NCI-H526 (cell line): ENCODE results near the gene SLC38A9.
A peak's percentile ranks its signal among the peaks of the same experiment; 100 is the strongest.
"Not testable (repeated sequence)": the region's sequence is repeated elsewhere in the genome, so short reads cannot be mapped to it uniquely, and the experiment has no call there.

Experiments used
- DNase-seq, 2 experiments: peaks; one replicate each; lab custom pipeline; 2025; lab: John Stamatoyannopoulos, UW

SLC38A9 gene

DNA sequence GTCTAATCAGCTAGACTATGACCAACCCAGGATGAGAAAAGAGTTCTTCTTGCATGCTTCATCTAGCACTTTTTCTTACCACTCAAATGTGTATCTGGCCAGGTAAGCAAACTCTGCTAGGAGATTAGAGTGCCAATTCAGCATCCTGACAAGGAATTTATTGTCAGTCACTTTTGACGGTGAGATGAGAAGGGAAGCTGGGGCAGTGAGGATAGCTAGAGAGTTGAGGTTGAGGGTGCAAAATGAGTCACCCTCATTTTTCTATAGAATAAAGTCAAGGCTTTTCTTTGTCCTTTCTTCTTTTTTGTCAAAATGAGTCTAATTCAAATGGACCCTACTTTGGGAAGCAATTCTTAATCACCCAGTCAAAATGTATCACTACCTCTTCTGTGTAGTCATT, 102.7 kb downstream of the SLC38A9 start:
- no peak for DNase-seq

DNA sequence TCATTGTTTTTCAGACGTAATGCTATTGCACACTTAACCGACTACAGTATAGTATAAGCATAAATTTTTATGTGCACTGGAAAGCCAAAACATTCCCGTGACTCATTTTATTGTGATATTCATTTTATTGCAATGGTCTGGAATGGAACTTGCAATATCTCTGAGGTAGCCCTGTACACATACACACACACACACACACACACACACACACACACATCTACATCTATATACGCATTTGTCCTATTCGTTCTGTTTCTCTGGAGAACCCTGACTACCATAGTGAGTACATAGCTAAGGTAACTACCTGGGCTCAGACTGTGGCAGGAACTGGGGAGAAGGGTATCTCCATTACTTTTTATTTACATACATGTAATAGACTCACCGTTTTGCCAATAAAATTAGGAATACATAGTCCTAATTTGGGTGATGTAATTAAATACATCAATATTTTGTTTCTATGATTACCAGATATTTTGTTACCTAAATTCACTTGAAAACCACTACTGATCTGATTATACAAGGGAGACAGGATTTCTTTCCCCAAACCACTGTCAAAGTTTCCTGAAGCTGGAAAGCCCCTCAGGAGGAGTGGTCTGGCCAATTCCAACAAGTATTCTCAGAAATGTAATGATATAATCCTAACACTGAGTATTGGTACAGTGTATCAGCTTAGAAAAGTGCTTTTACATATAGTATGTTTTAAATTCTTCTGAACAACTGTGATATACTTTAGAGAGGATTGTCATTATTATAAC, 103.4 kb downstream of the SLC38A9 start:
- no peak for DNase-seq

DNA sequence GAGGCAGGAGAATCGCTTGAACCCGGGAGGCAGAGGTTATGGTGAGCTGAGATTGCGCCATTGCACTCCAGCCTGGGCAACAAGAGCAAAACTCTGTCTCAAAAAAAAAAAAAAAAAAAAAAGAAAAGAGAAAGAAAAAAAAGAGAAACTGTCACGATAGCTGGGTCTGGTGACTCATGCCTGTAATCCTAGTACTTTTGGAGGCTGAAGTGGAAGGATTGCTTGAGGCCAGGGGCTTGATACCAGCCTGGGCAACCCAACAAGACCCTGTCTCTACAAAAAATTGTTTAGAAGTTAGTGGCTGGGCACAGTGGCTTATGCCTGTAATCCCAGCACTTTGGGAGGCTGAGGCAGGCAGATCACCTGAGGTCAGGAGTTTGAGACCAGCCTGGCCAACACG, 104.8 kb downstream of the SLC38A9 start:
- not testable (repeated sequence) for DNase-seq

DNA sequence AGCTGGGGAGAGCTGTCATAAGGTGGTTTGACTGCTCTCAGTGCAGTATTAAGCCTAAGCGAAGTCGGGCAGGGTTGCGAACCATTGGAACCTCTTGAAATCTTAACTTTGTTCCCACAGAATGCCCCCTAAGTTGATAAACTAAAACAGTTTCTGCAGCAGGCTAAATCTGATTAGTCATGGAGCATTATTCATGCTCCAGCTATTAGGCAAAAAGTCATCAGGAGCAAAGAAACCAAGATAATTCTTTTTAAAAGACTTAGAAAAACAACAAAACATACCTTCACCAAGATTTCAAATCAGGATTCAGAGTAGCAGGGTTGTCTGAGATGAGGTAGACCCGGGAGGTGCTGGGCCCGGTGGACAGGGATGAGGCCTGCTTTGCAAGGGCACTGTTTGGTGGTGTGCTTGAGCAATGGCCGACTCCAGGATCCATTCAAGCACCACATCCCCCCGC, 107.5 kb downstream of the SLC38A9 start:
- DNase-seq = no peak

DNA sequence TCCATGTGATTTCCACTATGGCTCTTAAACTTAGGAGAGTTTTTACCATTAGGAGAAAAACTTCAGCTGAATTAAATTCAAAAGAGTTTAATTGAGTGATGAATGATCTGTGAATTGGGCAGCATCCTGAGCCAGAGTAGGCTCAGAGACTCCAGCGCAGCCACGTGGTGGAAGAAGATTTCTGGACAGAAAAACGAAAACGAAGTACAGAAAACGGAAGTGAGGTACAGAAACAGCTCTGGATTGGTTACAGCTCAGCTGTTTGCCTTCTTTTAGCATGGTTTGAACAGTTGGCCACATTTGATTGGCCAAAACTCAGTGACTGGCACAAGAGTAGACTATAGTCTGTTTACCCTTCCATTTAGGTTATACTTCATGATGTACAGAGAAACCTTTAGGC, 108.2 kb downstream of the SLC38A9 start:
- no peak for DNase-seq

DNA sequence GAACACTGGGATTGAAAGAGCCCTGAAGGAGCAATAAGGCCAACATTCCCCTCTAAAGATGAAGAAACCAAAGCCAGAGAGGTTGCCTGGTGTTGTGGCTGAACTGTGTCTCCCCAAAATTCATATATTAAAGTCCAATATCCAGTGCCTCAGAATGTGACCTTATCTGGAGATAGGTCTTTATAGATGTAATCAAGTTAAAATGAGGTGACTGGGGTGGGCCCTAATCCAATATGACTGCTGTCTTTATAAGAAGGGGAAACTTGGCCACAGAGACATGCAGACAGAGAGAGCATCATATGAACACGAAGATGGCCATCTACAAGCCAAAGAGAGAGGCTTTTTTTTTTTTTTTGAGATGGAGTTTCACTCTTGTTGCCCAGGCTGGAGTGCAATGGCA, 110.5 kb downstream of the SLC38A9 start:
- no peak for DNase-seq

DNA sequence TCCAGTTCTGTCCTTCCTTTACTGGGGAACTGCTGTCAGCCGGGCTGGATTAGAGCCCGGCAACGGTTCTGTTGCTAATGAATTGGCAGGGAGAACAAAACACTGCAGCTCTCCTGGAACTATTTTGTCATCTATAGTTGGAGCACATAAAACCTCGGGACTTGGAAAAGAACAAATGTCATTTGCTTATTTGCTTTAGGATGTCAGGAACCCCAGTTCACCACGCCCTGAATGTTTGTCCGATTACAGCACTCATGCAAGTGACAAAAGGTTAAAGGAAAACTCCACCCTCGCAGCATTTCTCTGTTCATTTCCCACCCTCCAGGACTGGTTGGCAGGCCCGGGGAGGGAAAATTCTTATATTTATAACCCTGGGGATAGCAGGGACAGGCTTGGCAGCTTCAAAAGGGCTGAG, 110.9 kb downstream of the SLC38A9 start:
- peak; percentile 3 to 28 for DNase-seq

DNA sequence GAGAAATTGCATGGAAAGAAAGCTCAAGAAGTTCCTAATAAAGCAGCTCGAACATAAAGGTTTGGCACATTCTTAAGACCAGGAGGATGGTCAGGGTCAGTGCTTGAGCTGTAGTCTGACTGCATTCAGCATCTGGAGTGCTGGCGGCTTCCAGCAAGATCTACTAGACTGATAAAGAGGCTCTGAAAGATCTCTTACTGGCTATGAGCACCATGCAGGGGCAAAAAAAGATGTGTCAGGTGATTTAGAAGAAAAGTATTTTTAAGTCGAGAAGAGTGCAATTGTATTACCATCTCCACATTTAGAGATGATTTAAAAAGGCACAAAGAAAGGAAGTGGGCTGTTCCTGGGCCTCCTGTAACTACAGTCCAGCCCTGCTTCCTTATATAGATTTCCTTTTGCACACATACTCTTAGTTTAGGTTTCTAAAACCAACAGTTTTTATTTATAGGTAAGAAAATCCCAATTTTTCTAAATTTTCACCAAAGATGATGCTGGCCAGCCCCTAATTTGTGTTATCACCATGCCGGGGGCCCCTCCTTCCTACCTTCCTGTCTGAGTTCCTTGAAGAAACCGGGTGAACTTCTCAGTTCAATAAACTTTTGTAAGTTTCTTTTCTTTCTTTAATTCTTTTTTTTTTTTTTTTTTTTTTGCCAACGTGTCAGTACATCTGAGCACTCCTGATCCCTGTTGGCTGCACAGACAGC, 111.5 kb downstream of the SLC38A9 start:
- no peak for DNase-seq

DNA sequence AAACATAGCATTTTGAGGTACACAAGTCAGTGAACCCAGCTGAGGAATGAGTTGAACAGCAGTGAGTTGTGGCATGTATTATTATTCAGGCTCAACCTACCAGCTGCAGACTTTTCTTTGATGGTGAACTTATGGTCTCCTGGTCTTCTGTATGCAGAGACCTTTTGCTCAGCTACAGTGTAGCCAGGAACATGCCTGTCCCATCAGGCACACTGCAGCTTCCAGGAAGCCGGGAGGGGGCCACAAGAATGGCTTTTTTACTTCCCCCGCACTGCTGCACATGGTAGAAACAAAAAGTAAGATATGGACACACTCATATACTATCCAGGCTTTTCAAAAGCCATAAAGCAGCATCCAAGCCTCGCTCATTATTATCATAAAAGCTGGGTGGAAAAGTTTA, 112.0 kb downstream of the SLC38A9 start:
- no peak for DNase-seq

DNA sequence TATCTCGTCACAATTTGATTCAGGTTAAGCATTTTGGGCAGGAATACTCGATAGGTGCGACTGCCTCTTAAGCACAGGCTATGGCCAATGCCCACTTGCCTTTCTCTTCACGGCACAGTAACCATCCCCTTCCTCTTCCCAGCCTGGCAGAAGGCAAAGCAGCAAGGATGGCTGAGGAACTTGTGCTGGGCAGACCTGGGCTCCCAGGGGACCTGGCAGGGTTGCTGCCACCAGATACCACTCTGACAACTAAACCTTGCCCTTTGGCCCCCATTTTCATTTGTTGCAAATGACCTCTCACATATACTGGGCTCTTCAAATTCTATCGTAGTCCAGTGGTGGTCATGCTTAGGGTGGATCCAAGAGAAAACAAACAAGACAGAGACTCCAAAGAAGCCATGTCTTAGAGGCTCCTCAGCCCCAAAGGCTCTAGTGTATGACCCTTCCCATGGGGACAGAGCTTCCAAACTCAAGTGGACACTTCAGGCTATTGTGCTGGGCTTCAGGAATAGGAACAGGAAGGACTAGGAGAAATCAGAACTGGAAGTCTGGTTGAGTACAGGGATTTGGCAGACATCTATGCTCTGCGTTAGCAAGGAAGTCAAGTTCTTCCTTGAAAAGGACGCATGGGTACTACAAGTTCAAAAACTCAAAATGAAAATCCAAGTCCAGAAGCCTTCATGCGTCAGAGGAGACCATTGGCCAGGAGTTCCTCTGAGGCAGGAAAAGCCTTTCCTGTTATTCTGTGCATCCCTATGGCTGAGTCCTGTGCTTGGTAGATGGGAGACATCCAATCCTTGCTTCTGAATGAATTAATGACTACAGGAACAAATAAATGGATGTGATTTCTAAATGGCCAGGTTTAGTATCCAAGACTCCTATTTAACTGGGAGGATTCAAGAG, 112.7 kb downstream of the SLC38A9 start:
- DNase-seq = no peak

DNA sequence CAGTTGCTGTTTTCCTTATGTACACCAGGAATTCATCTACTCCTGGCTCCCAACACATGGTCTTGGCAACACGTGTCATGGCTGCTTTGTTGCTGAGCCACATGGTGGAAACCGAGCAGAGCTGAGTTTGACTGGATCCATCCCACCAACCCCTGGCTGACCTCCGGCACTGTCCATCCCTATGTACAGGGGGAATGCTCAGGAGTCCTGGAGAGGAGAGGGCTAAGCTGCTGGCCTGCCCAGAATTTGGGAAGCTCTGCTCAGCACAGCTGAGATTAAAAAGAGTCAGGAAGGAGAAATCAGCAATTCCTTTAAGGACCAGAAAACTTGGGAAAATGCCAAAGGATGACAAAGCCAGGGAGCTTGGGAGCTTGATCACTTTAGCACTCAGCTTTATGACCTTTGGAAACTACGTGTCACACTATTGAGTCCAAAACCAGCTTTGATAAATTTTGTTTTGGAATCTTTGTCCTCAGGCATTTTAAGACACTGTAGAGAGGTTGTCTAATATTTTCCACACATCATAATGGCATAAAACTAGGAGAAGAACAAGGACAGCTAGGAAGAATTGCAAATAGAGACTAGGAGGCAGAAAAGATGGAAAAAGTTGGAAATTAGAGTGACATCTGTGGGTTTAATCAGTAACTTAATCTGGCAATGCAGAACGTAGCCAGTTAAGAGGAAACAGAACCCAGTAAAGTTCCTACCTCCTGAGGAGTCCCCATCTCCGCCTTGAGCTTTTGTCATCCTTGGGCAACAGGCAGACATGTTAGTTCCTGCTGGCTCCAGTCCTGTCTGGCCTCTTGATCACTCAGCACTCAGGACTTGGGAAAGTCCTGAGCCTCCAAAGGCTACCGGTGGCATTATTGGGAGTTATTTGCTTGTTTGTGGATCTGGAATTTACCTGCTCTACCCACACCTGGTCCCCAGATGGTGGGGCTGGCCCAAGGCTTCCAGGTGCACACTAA, 114.8 kb downstream of the SLC38A9 start:
- peak in 1 of 2 experiments; percentile 10 for DNase-seq

DNA sequence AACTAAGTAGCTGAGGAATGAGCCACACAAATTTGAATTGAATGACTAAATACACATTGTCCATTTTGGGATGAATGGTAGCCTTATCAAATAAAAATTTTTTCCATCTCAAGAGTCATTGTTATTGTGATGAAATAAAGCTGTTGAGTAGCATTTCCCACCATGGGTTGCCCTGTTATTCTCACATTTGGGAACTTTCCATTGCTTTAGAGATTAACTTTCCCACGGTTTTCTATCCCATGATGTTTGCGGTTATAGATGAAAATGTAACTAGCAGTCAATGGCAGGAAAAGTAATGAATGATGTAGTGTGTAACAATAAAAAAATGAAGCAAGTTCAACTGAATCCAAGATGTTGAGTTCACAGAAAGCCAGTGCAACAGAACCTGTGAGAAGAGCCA, 117.5 kb downstream of the SLC38A9 start:
- no peak for DNase-seq

DNA sequence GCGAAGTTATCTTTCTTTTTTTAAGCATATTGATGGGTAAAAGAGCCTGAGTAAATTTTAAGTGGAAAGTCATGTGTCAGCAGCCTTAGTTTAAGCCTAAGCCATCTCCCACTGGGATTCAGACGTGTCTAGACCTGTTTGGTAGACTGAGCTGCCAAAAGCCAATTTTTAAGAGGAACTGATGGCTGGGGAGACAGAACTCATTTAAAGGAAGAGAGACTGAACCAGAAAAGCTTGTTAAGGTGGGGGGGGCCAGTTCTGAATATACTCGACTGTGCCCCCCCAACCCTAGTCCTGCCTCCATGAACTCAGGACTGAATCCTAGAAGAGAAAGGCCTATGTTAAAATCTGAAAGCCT, 119.0 kb downstream of the SLC38A9 start:
- DNase-seq = peak; percentile 1 to 35

DNA sequence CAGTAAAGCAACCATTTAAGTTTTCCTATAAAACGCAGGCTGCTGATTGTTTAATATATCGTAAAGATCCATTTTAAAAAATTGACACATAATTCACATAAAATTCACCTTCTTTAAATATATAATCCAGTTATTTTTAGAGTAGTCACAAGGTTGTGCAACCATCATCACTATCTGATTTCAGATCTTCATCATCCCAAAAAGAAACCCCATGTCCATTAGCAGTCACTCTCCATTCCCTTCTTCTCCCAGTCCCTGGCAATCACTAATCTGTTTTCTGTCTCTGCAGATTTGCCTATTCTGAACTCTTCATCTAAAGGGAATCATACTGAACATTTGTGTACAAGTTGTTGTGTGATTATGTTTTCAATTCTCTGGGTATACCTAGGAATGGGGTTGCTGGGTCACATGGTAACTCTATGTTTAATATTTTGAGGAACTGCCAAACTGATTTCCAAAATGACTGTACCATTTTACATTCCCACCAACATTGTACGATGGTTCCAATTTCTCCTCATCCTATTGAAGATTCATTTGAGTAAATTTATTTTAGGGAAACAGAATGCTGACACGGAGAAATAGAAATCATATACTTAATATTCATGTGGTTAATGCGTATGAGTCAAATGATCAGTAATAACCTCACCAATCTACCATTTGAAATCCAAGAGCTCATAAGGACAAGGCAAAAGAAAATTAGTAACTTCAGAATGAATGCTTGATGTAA, 119.6 kb downstream of the SLC38A9 start:
- DNase-seq = no peak

DNA sequence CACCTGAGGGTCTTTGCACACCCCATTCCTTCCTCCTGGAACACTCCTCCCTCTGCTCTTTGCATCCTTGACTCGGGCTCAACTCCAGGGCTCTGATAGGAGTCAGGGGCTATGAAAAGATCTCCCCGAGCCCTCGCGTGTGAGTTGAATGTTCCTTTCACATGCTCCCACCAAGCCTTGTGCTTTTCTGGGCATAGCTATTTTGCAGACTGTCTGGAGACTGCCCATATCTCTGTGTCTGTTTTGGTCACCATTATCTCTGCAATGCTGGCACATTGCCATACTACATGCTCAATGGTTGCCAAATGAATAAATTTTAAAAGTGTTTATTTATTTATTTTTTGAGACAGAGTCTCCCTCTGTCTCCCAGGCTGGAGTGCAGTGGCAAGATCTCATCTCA, 120.4 kb downstream of the SLC38A9 start:
- DNase-seq = no peak

DNA sequence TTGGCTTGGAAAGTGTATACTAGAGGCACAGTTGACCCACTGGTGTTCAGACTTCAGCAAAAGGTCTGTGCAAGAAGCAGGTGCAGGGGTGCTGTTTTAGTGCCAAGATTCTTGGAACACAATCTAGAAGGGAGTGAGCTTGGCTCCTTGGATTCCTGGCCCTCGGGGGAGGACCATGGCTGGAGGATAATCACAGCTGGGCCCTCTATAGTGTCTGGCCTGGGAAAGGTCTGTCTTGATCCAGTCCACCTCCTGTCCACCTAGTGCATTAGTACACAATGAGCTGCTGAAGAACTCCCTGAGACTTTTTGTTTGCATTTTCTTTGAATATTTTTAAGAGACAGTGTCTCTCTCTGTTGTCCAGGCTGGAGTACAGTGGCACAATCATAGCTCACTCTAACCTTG, 126.9 kb downstream of the SLC38A9 start:
- DNase-seq = no peak

DNA sequence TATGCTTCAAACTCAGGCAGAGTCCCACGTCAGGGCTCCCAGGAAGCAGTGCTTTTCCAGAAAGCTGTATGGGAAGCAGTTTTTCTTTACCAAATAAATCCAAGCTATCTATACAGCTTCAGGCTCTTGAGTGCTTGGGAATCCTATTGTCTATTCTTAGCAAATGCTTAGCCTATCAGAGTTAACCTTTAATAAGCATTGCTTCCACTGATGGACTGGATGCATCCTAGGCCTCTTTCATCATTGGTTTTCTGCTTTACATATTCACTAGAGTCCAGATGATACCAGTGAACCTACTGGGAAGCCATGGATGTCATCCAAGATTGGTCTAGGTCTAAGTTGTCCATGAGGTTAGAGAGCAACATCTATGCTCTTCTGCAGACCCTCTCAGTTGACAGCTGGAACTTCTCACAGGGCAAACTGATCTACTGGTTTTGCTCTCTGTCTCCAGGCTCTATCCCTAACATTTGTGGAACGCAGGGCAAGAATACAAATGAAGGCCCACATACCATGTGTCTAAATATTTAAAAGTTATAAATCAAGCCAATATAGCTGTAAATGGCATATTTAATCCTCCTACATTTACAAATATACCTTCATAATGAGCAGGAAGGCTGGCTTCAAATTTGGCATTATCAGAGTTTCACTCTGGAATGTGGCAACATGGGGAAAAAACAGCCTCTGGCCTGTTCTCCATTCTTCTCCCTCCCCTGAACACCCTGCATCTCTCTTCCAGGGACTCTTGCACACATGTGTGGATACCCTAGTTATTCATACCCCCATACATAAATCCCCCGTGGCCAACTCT, 127.5 kb downstream of the SLC38A9 start:
- no peak for DNase-seq

DNA sequence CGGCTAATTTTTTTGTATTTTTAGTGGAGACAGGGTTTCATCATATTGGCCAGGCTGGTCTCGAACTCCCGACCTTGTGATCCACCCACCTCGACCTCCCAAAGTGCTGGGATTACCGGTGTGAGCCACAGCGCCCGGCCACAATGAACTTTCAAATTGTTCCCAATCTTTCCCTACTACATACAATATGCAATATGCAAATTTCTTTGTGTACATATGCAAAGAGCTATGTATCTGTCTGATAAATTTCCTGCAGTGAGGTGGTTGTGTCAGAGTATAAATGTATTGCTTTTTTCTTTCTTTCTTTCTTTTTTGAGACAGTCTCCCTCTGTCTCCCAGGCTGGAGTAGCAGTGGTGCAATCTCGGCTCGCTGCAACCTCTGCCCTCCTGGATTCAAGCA, 128.5 kb downstream of the SLC38A9 start:
- peak; percentile 1 to 25 for DNase-seq

DNA sequence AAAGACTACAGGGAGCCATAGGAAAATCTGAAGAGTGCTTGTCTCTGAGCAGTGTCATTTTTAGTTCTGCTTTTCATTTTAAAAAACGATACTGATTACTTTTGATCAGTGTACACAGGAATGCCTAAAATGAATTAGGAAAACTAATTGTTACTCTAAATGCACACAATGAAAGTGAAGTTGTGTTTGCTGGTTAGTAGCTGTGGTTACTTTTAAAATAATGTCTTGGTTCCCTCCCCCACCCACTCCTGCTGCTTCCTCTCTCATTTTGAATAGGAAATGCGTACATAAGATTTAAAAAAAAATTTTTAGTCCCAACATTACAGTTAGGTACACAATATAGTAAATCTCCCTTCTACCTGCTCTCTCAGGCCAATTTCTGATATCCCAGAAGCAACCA, 129.9 kb downstream of the SLC38A9 start:
- DNase-seq = no peak

DNA sequence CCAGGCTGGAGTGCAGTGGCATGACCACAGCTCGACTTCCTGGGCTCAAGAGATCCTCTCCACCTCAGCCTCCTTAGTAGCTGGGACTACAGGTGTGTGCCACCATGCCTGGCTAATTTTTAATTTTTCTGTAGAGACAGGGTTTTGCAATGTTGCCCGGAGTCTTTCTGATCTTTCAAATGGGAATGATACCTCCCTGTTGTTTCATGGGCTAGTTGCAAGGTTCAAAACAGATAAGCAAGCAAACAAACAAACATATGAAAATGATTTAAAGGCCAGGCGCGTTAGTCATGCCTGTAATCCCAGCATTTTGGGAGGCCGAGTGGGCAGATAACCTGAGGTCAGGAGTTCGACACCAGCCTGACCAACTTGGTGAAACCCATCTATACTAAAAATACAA, 132.1 kb downstream of the SLC38A9 start:
- DNase-seq = no peak
